Measurements from ENCODE around the gene PTRH1. TPM values are rescaled to one million over a fixed set of nuclear protein-coding genes. Genes with fewer than 3 reads are reported as not detected.

The PTRH1 gene
- total and polyA plus RNA-seq, 2 of the 13 experiments (the other 11 are each of a cell fraction or from before 2014, with no cell fraction given) = 4.0 to 10.4 TPM

DNA sequence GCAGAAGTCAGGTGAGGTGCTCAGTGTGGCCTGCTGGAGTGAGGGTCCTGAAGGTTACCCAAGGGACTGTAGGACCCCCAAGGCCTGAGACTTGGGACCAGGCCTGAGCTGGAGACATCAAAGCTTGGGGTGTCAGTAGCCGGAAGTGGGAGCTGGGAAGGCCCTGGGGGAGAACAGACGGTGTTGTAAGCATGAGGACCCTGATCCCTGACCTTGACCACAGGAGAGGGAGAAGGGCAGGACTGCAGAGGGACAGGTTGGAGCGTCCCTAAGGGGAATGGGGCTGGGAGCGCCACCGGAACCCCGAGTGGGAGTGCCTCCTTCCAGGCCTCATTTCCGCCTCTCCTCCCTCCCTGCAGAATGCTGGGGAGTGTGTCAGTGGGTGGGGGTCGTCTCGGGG lies 949 bp upstream of the PTRH1 start (continued):
- TF ChIP-seq ZNF609 (CRISPR knock-in tag; IDR thresholded peaks at IDR 0.05; ENCODE audit: borderline replicate concordance) (no peak), E2F2 (CRISPR knock-in tag; IDR thresholded peaks at IDR 0.05; ENCODE audit: borderline replicate concordance) (no peak), CHCHD3 (CRISPR knock-in tag; IDR thresholded peaks at IDR 0.05) (no peak), ZC3H4 (CRISPR knock-in tag; IDR thresholded peaks at IDR 0.05; ENCODE audit: borderline replicate concordance) (no peak), SKIL (CRISPR knock-in tag; IDR thresholded peaks at IDR 0.05; ENCODE audit: borderline replicate concordance) (no peak), FOXM1 (CRISPR knock-in tag; IDR thresholded peaks at IDR 0.05) (no peak), ZNF414 (CRISPR knock-in tag; IDR thresholded peaks at IDR 0.05) (no peak), ZBTB37 (CRISPR knock-in tag; IDR thresholded peaks at IDR 0.05) (no peak), BHLHE40 (IDR thresholded peaks at IDR 0.05; ENCODE audit: low read length) (no peak), HOXA3 (CRISPR knock-in tag; IDR thresholded peaks at IDR 0.05) (no peak), PHF8 (CRISPR knock-in tag; IDR thresholded peaks at IDR 0.05) (no peak), STAT5B (CRISPR knock-in tag; IDR thresholded peaks at IDR 0.05) (no peak), AGO2 (optimal IDR thresholded peaks at IDR 0.05; ENCODE audit: low read depth, low read length) (no peak), ZNF20 (CRISPR knock-in tag; IDR thresholded peaks at IDR 0.05) (no peak), MTA1 (CRISPR knock-in tag; IDR thresholded peaks at IDR 0.05; ENCODE audit: borderline replicate concordance) (0 out of 2 replicates have a peak, but pooled peaks have one; percentile 42), ZBTB3 (CRISPR knock-in tag; IDR thresholded peaks at IDR 0.05; ENCODE audit: borderline replicate concordance, low read depth) (no peak), SPEN (CRISPR knock-in tag; IDR thresholded peaks at IDR 0.05; ENCODE audit: low read depth) (peak; percentile 6; the same call in 1 of the 2 replicates)
- TF ChIP-seq, protein P1, sequence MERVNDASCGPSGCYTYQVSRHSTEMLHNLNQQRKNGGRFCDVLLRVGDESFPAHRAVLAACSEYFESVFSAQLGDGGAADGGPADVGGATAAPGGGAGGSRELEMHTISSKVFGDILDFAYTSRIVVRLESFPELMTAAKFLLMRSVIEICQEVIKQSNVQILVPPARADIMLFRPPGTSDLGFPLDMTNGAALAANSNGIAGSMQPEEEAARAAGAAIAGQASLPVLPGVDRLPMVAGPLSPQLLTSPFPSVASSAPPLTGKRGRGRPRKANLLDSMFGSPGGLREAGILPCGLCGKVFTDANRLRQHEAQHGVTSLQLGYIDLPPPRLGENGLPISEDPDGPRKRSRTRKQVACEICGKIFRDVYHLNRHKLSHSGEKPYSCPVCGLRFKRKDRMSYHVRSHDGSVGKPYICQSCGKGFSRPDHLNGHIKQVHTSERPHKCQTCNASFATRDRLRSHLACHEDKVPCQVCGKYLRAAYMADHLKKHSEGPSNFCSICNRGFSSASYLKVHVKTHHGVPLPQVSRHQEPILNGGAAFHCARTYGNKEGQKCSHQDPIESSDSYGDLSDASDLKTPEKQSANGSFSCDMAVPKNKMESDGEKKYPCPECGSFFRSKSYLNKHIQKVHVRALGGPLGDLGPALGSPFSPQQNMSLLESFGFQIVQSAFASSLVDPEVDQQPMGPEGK (CRISPR knock-in tag; IDR thresholded peaks at IDR 0.05) = peak; percentile 64
